Neural progenitor cell (in vitro differentiated cells): ENCODE measurements around the gene KAZN.

Source experiments
- EZH2 ChIP-seq: fragments of 200-600 bp; sonication (generic); IDR thresholded peaks from 2 replicates; pipeline ENCODE4 v1.6.1; 2017; ENCODE audit warnings: antibody characterized with exemption, mild to moderate bottlenecking, moderate library complexity
- EZH2phosphoT487 ChIP-seq: fragments of 200-600 bp; sonication (generic); IDR thresholded peaks from 2 replicates; pipeline ENCODE4 v1.6.1; 2017; ENCODE audit warnings: antibody characterized with exemption
- TF ChIP-seq, protein P1 (sequence below): fragments of 200-600 bp; sonication (generic); IDR thresholded peaks from 2 replicates; pipeline ENCODE4 v1.5.1; 2017; ENCODE audit warnings: antibody characterized with exemption, mild to moderate bottlenecking

GRCh38 chr1:14835725-14836124 lies 237.2 kb downstream of the KAZN start:
- TF ChIP-seq, protein P1, sequence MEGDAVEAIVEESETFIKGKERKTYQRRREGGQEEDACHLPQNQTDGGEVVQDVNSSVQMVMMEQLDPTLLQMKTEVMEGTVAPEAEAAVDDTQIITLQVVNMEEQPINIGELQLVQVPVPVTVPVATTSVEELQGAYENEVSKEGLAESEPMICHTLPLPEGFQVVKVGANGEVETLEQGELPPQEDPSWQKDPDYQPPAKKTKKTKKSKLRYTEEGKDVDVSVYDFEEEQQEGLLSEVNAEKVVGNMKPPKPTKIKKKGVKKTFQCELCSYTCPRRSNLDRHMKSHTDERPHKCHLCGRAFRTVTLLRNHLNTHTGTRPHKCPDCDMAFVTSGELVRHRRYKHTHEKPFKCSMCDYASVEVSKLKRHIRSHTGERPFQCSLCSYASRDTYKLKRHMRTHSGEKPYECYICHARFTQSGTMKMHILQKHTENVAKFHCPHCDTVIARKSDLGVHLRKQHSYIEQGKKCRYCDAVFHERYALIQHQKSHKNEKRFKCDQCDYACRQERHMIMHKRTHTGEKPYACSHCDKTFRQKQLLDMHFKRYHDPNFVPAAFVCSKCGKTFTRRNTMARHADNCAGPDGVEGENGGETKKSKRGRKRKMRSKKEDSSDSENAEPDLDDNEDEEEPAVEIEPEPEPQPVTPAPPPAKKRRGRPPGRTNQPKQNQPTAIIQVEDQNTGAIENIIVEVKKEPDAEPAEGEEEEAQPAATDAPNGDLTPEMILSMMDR: no peak
- TF ChIP-seq EZH2 (no peak), EZH2phosphoT487 (no peak)
